Left hindlimb (tissue), 1 donor: ENCODE data around the gene ARPC1B.

Source experiments
- DNase-seq: peaks from one replicate; pipeline ENCODE4 v3.0.0-alpha.2; 2018

The ARPC1B gene

DNA sequence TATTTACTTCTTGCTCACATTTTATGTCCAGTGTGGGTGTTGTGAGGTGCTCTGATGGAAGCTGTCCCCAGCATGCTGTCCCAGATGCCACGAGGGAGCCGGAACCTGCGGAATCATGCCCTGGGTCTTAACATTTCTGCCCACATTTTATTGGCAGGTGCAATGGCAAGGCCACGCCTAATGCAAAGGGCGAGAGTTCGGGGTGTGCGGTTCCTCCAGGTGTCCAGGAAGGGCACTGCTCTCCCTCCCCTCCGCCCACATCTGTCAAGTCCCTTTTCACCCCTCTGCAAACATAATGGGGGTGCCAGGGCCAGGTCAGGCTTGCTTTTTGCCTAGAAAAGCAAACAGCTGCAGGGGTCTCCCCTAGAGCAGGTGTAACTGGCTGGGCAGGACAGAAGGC, 17.5 kb downstream of the ARPC1B start:
- no peak for DNase-seq

GRCh38 chr7:99392659-99393354, 18.3 kb downstream of the ARPC1B start:
- peak; percentile 73 for DNase-seq

DNA sequence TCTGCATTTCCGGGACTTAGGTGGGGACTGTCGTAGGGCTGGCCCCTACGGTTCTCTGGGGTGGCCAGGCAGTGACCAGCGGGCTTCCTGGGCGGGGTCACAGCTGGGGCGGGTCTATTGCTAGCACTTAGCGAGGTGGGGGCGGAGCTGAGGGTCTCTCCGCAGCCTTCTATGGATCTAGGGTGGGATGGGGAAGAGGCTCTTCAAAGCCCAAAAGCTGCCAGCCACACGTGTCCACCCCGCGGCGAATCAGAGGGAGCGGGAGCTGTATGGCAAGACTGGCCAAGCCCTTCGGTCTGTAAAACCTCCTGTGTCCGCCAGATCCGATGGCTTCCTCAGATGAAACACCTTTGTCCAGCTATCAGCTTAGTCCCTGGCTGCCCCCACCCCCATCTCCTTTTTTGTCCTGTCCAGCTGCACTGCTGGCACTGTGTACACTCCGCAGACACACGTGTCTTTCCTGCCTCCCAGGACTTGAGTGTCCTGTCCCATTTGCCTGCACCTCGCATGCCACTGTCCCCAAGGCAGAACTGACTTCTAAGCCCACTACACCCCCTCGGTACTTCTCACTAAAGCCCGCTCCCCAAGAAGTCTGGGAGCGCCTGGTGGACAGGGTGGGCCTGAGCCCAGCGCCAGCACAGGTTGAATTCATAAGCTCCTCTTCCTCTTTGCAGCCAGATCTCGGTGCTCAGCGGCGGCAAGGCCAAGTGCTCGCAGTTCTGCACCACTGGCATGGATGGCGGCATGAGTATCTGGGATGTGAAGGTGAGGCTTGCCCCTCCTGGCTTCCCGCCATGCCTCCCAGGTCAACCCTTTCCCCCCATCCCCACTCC, 19.0 kb downstream of the ARPC1B start:
- peak; percentile 63 for DNase-seq

- no peak for DNase-seq
Observed at GRCh38 chr7:99394188-99394502, 19.6 kb downstream of the ARPC1B start.

GRCh38 chr7:99395616-99396327, 21.2 kb downstream of the ARPC1B start:
- DNase-seq = no peak

DNA sequence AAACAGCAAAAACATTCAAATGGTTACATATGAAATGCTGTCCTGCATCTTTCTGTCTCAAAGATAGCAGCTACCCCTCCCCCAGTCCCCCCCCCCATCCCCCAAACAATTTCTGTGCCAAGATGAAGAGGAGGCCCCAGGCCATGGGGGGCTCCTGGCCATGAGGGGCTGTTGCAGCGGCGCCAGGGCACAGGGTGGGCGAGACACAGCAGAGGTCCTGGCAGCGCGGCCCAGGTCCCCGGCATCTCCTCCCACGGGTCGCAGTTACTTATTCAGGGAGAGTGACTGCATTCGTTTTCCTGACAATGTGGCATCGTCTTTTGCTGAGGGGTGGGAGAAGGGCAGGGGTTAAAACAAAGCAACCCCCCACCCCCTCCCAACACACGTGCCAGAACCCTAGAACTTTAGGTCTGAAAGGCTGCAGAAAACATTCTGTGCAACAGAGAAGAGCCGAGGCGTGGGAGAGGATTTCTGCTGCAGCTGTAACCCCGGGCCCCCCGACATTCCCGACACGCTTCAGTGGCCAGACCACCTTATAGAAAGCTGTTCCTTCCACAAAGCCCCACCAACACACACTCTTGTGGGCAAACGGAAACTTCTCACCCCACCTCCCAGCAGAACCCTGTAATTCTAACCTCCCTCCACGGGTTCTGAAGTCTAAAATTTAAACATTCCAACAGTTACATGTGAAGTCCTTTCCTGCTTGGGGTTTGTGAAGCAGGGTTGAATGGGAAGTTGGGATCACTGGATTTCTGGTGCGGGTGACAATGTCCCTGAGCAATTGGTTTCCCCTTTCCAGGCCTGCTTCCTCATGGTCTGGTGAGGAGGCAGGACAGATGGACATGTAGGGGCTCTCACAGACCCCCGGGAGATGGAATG, 22.1 kb downstream of the ARPC1B start:
- no peak for DNase-seq

- DNase-seq = no peak
Observed at GRCh38 chr7:99397297-99397983, 22.9 kb downstream of the ARPC1B start.

- DNase-seq = no peak
Observed at GRCh38 chr7:99398891-99399445, 24.4 kb downstream of the ARPC1B start.

DNA sequence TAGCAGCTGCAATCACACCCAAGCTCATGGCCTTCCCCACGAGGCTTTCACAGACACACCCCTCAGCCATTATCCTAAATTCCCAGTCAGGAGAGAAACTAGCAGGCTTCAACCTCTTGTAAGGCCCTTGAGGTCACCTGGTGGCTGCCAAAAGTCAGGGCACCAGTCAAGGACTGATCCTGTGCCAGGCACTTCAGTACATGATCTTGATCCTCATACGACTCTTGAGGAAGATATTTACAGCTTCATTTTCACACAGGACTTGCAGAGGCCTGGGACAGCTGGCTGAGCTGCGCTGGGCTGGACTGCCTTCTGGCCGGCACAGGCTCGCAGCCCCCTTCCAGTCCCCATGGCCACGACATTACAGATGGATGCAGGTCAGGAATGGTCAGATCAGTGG, 25.1 kb downstream of the ARPC1B start:
- DNase-seq = no peak

DNA sequence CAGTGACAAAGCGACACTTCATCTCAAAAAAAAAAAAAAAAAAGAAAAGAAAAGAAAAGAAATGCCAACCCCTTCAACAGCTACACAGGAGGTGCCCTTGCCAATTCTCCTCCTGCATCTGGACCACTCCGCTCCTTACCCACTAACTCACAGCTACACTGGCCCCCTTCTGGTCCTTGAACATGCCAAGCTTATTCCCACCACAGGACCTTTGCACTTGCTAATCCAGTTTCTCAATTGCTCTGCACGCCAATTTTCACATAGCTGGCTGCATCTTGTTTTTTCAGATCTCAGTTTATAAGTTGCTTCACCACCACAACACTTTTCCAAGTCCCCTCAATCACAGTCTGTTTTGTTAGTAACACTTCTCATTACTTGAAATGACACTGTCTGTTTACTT, 28.3 kb downstream of the ARPC1B start:
- no peak for DNase-seq

DNA sequence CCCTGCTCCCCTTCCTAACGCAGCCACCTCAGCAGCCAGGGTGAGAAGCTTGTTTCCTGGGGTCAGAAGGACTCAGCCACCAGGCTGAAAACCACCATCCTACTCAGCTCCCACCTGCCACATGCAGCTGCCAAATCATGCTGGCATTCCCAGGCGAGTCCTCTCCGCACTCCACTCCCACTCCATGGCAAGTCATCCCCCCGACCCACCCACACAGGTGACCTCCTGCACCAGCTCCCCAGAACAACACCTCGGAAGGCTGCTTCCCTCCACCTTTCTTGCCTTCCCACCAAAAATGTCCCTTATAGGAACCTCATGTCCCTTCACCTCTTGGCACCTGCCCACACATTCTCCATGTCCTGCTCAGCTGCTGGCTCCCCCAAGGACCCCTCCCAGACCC, 29.2 kb downstream of the ARPC1B start:
- DNase-seq = no peak

DNA sequence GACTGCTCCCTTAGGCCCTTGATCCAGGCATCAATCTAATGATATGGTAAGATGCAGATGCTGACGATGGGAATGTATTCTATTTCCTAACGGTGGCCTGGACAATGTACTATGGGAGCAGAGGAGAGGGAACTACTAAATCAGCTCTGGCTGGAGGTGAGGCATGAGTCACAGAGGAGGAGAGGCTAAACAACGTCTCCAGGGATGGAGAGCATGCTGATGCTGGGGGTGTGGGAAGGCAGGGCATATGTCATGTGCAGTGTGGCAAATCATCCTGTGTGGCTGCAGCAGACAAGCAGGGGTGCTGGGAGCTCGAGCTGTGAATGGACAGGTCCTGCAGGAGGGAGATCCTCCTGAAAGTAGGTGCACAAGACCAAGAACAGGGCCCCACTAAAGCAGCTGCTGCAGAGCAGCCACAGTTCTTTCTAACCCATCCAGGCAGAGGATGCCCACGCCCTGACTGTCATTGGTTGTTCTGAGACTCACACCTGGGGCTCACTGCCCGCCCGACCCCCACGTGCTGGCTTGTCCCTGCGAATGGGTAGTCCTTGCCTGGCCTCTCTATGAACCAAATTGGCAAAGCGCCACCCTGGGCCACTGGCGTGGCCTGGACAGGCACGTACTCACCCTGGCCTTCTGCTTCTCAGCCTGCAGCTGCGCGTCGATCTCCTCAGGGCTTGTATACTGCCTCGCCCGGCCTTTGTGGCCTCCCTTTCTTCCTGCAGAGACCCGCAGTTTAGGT, 29.9 kb downstream of the ARPC1B start:
- no peak for DNase-seq

DNA sequence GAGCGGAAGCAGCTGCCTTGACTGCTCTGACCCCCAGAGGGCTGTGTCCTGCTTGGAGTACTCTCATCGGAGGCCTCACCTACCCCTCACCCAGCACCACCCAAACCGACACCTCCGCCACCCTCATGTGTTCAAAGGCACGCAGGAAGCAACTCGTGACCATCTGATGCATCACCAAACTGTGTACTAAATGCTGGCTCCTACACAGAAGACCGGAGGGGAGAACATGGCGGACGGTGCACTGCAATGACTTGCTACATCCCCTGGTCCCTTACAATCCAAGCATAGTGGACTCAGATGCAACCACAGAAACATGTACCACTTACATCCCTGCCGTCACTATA, 30.4 kb downstream of the ARPC1B start:
- no peak for DNase-seq

- DNase-seq = no peak
Observed at GRCh38 chr7:99406557-99406956, 32.0 kb downstream of the ARPC1B start.

DNA sequence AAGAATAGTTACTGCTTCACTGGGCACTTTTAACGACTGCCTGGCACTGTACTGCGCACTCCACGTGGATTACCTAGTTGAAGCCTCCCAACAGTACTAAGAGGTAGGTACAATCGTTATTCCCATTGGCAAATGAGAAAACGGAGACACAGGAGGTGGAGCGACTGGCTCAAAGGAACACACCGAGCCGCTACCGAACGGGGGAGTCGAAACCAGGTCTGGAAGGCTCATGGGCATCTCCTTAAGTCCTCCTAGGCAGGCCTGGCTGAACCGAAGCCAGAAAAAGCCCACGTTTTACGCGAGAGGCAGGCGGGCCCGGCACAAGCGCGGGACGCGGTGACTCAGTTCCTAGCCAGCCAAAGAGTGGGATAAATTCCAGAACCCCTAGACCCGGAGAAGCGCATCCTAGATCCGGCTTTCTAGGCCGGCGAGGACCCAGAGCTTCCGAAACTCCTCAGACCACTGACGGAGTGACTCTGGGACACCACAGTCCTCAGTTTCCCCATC, 33.4 kb downstream of the ARPC1B start:
- peak; percentile 68 for DNase-seq

DNA sequence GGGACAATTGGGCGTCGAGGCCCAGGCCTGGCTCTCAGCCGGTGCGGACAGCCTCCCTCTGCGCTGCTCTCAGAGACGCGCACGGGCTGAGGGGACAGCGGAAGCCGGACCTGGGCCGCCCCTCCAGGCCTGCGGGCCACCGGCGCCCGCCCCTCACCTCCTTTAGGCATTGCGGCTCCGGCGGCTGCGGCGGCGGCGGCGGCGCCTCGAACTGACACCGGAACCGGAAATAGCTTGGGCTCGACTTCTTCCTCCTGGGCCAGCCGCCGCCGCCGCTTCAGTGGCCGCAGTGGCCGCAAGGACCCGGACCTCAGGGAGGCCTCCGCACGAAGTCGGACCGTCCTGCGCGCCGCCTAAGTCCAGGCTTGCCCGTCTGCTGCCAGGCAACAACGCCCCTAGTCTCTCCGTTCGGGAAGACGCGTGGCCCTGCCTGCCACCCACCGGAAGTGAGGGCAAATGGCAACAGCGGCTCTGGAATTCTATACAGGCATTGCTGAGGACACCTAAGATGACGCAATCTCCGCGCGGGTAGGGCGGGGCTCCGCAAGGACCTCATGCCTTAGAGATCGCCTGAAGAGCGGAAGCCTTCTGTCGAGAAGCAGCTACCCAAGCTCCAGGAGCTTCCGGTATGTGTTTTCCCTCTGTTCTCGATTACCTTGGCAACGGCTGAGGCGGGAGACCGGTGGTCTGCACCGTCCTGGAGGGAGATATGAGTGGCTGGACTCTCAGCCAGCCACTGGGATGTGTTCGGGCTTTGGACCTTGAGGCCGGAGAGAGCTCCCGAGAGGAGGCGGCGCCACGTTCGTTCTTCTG, 34.1 kb downstream of the ARPC1B start, which contains the start of the genes BUD31 and PDAP1:
BUD31 (plus strand) TSS at position 591 of the 813 bp plus-strand sequence. CDS start 2,124 bp downstream, outside the sequence.
PDAP1 (minus strand) TSS at position 219 of the 813 bp plus-strand sequence; CDS start at position 170, 49 bp downstream.
- peak; percentile 96 for DNase-seq

DNA sequence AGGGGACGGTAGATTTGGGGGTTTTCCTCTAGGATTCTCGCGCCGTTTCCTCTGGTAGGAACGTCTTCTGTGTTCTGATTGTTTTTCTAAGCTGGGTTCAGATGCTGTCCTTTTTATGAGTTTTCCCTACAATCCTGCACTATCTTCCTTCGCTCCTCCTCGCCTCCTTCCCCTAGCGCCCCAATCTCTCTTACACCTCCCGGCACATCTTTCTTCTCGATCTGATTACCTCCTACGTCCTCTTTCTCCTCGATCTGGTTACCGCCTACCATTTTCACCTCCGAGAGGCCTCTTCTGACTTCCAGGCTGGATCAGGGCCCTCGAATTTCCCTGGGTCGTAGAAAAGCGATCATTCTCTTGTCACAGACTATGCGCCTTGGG, 34.7 kb downstream of the ARPC1B start:
- no peak for DNase-seq

DNA sequence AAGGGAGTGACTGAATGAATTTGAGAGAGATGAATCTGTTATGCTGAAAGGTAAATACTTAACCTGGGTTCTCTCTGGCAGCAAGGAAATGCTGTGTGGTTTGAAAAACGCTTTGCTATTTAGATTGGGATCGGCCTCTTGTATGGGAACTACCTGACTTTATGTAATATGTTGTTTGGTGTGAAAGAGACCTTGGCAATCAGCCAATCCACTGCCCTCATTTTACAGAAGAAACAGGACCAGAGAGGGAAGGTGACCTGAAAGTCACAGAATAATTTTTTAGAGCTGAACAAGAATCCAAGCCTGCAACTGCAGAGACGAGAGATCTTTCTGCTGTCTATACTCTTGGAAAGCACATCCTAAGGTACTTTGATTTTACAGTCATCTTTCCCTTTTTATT, 35.3 kb downstream of the ARPC1B start:
- DNase-seq = no peak

DNA sequence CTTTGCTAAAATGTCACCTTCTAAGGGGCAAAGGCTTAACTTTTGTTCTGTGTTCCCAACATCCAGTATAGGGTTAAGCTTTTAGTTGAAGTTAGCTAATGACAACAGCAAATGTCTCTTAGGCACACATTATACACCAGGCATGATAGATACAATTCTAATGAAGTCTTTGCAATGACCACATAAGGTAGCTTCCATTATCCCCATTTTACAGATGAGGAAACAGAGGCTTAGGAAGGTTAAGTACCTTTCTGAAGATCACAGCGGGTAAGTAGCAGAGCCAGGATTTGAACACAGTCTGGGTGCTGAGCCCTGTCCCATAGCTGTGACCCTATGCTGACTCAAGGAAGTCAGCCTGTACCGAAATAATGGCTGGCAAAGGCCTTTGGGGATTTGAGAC, 36.1 kb downstream of the ARPC1B start:
- no peak for DNase-seq
